Fibroblast of lung (primary cell): Measurements from ENCODE around the gene PRDM16. TPM values are rescaled to one million over a fixed set of nuclear protein-coding genes. Genes with fewer than 3 reads are reported as not detected.

Experiments
- DNase-seq, 2 donors: peaks; one replicate each; pipeline versions ENCODE4 v3.0.0 to v3.0.0-alpha.2; 2010; ENCODE audit warnings: low read depth in 2 of 2
- H2AFZ ChIP-seq: 2 replicates; pipeline ENCODE4 v1.5.1; 2012; ENCODE audit warnings: low read length, control low read depth, inconsistent platforms
- H3K27ac ChIP-seq: 2 replicates; pipeline ENCODE4 v1.5.1; 2011; ENCODE audit warnings: low read length, control low read depth; ENCODE audit not compliant: insufficient read depth
- H3K27me3 ChIP-seq: 2 replicates; pipeline ENCODE4 v1.5.1; 2011; ENCODE audit warnings: mild to moderate bottlenecking, low read length; ENCODE audit not compliant: control insufficient read depth, insufficient read depth
- H3K36me3 ChIP-seq: 2 replicates; pipeline ENCODE4 v1.5.1; 2011; ENCODE audit warnings: low read length; ENCODE audit not compliant: control insufficient read depth, insufficient read depth
- H3K4me1 ChIP-seq: 2 replicates; pipeline ENCODE4 v1.5.1; 2011; ENCODE audit warnings: low read length; ENCODE audit not compliant: control insufficient read depth, insufficient read depth; ENCODE audit errors: extremely low read depth
- H3K4me2 ChIP-seq: 2 replicates; pipeline ENCODE4 v1.5.1; 2011; ENCODE audit warnings: low read length, control low read depth; ENCODE audit not compliant: insufficient read depth; ENCODE audit errors: extremely low read depth
- H3K4me3 ChIP-seq, 4 experiments: fragments of 200-600 bp in 1 of 4; sonication (generic) in 1 of 4; replicated peaks in 1 of 4; 2 replicates each; pipeline ENCODE4 v1.5.1; 2011 to 2016; ENCODE audit warnings: low read length in 4 of 4, low read depth in 3 of 4, mild to moderate bottlenecking in 3 of 4, control low read depth in 2 of 4, inconsistent platforms in 1 of 4, mixed read lengths in 1 of 4; ENCODE audit not compliant: insufficient read depth in 1 of 4; ENCODE audit errors: control extremely low read depth in 1 of 4
- H3K79me2 ChIP-seq: 2 replicates; pipeline ENCODE4 v1.5.1; 2012; ENCODE audit warnings: mild to moderate bottlenecking, low read length, inconsistent platforms; ENCODE audit not compliant: control insufficient read depth, insufficient read depth
- H3K9ac ChIP-seq: 2 replicates; pipeline ENCODE4 v1.5.1; 2011; ENCODE audit warnings: mild to moderate bottlenecking, low read length, control low read depth; ENCODE audit not compliant: insufficient read depth
- H3K9me3 ChIP-seq: 2 replicates; pipeline ENCODE4 v1.5.1; 2012; ENCODE audit warnings: low read depth, low read length; ENCODE audit not compliant: control insufficient read depth, insufficient read depth
- H4K20me1 ChIP-seq: 2 replicates; pipeline ENCODE4 v1.5.1; 2011; ENCODE audit warnings: low read length; ENCODE audit not compliant: control insufficient read depth, insufficient read depth; ENCODE audit errors: extremely low read depth
- EZH2 ChIP-seq: IDR thresholded peaks from 2 replicates; pipeline ENCODE4 v1.5.1; 2012; ENCODE audit warnings: low read length, control low read depth, mild to moderate bottlenecking; ENCODE audit errors: missing control alignments
- polyA plus RNA-seq, 2 donors: library from polyadenylated mRNA; depleted of rRNA in 1 of 2; stranded (reverse) in 1 of 2; unstranded in 1 of 2; fragments of >200 nt; gene quantifications; 2 replicates each; pipeline ENCODE4 v1.2.1, GENCODE V29; 2011 to 2012; ENCODE audit warnings: missing spikeins in 1 of 2
- total RNA-seq: library from RNA; depleted of rRNA; stranded (reverse); fragments of >200 nt; gene quantifications from 2 replicates; pipeline ENCODE4 v1.2.1, GENCODE V29; 2014
- TF ChIP-seq, protein P1 (sequence below), 2 donors: IDR thresholded peaks in 1 of 2; conservative IDR thresholded peaks in 1 of 2; 1 replicate in 1 of 2; 2 replicates in 1 of 2; pipeline ENCODE4 v1.5.1; 2011 to 2012; ENCODE audit warnings: low read length in 2 of 2, control low read depth in 1 of 2, inconsistent platforms in 1 of 2, low read depth in 1 of 2, mild to moderate bottlenecking in 1 of 2

Gene PRDM16
- total and polyA plus RNA-seq, 2 donors (not counting 1 experiment from before 2014, with no cell fraction given): 0.30 to 1.8 TPM

DNA sequence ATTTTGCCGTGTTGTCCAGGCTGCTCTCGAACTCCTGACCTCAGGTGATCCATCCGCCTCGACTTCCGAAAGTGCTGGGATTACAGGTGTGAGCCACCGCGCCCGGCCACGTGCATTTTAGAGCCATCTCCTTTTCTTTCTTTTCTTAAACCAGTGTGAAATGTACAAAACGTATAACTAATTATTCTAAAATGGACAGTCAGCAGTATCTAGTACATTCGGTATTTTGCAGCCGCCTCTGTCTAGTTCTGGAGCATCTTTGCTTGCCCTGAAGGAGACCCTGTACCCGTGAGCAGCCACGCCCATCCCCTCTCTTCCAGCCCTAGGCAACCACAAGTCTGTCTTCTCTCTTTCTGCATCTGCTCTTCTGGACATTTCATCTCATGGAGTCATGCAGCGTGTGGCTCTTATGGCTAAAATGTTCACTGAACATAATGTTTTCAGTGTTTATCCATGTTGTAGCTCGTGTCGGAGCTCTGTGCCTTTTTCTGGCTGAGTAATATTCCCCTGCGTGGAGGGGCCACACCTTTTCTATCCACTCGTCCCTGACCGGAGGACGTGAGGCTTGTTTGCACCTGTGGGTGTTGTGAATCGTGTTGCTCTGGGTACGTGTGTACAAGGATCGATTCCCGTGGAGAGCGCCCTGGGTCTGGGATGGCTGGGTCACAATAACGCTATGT, 198.0 kb downstream of the PRDM16 start:
- no peak for TF ChIP-seq EZH2
- TF ChIP-seq, protein P1, sequence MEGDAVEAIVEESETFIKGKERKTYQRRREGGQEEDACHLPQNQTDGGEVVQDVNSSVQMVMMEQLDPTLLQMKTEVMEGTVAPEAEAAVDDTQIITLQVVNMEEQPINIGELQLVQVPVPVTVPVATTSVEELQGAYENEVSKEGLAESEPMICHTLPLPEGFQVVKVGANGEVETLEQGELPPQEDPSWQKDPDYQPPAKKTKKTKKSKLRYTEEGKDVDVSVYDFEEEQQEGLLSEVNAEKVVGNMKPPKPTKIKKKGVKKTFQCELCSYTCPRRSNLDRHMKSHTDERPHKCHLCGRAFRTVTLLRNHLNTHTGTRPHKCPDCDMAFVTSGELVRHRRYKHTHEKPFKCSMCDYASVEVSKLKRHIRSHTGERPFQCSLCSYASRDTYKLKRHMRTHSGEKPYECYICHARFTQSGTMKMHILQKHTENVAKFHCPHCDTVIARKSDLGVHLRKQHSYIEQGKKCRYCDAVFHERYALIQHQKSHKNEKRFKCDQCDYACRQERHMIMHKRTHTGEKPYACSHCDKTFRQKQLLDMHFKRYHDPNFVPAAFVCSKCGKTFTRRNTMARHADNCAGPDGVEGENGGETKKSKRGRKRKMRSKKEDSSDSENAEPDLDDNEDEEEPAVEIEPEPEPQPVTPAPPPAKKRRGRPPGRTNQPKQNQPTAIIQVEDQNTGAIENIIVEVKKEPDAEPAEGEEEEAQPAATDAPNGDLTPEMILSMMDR (conservative IDR thresholded peaks at IDR 0.05 in 1 of 2, IDR thresholded peaks at IDR 0.05 in 1 of 2; ENCODE audit: low read depth in 1 of 2, low read length in 2 of 2): no peak
- Histone ChIP-seq H3K4me3 (no peak overlapping the region), H3K27me3 (no peaks in the 10 kb centered on the region), H3K4me1 (no peaks in the 10 kb centered on the region), H3K27ac (no peak overlapping the region), H4K20me1 (no peaks in the 10 kb centered on the region), H3K4me2 (no peak overlapping the region), H3K9me3 (no peaks in the 10 kb centered on the region), H3K9ac (no peak overlapping the region), H3K36me3 (no peaks in the 10 kb centered on the region), H3K79me2 (no peaks in the 10 kb centered on the region), H2AFZ (no peak overlapping the region)
- DNase-seq: no peak

DNA sequence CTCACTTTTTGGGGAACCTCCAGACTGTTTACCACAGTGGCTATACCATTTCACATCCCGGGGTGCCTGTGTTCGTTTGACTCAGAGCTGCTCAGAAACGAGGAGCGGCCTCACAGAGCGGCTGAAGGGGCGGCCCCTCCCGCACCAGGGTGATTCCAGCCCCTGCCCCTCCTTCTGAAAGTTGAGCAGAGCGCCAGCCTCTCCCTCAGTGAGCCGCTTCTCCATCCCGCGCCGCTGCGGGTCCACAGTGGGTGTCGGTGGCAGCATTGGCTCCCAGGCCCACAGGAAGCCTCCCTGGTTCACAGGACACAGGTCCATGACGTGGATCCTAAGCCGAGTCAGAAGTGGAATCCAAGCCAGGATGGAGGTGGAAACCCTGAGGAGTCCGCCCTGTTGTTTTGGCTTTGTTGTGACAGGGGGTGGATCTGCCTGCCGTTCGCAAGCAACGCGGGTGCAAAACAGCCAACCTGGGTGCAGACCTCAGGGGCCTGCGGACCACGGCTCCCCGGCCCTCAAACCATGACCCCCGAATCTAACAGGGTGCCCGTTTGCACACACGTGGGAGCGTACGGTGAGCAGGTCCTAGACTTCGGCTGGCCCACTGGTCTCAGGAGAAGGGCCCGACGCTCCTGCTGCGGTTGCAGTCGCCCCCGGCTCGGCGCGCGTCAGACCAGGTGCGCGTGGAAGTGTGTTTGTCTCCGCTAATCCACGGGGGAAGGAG, 198.7 kb downstream of the PRDM16 start:
- no peaks in the 10 kb centered on the region for H3K79me2 ChIP-seq
- no peak overlapping the region for H3K4me2 ChIP-seq
- no peak overlapping the region for H3K4me3 ChIP-seq
- TF ChIP-seq, protein P1 (conservative IDR thresholded peaks at IDR 0.05 in 1 of 2, IDR thresholded peaks at IDR 0.05 in 1 of 2; ENCODE audit: low read depth in 1 of 2, low read length in 2 of 2): no peak
- TF ChIP-seq EZH2: no peak
- DNase-seq: no peak
- no peak overlapping the region for H3K9ac ChIP-seq
- no peak overlapping the region for H2AFZ ChIP-seq
- H3K36me3 ChIP-seq: no peaks in the 10 kb centered on the region
- no peaks in the 10 kb centered on the region for H3K4me1 ChIP-seq
- H4K20me1 ChIP-seq: no peaks in the 10 kb centered on the region
- no peaks in the 10 kb centered on the region for H3K27me3 ChIP-seq
- no peak overlapping the region for H3K27ac ChIP-seq
- no peaks in the 10 kb centered on the region for H3K9me3 ChIP-seq

DNA sequence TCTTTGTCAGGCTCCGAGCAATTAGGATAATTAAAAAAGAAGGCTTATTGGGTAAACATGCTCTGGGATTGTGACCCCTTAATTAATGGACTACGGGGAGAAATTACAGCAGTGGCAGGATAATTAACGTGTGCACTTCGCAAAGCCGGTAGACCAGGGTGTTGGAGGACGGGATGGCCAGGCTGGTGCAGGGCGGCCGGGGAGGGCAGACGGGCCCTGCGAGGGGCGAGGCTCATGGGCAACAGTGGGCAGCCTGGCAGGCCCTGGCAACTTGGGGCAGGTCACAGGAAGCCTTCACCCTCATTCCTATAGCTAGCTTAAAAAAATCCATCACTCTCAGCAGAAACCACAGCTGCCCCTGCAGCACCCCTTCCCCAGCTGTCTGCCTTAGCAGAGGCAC, 199.3 kb downstream of the PRDM16 start:
- H3K27ac ChIP-seq: no peak overlapping the region
- H3K27me3 ChIP-seq: no peaks in the 10 kb centered on the region
- TF ChIP-seq, protein P1 (conservative IDR thresholded peaks at IDR 0.05 in 1 of 2, IDR thresholded peaks at IDR 0.05 in 1 of 2; ENCODE audit: low read depth in 1 of 2, low read length in 2 of 2): no peak
- no peak for TF ChIP-seq EZH2
- H3K79me2 ChIP-seq: no peaks in the 10 kb centered on the region
- H4K20me1 ChIP-seq: no peaks in the 10 kb centered on the region
- no peaks in the 10 kb centered on the region for H3K9me3 ChIP-seq
- no peak for DNase-seq
- no peak overlapping the region for H3K4me3 ChIP-seq
- no peak overlapping the region for H2AFZ ChIP-seq
- H3K4me2 ChIP-seq: no peak overlapping the region
- no peaks in the 10 kb centered on the region for H3K36me3 ChIP-seq
- no peaks in the 10 kb centered on the region for H3K4me1 ChIP-seq
- H3K9ac ChIP-seq: no peak overlapping the region
